Upper lobe of left lung (tissue), 4 donors: Measurements from ENCODE around the gene DDR2.

Experiments
- CTCF ChIP-seq, 6 experiments: fragments of 450-650 bp in 4 of 6; fragments of 200-600 bp in 2 of 6; sonication (generic) in 2 of 6; IDR thresholded peaks; one replicate each; pipeline ENCODE4 v1.5.1; 2016 to 2019; ENCODE audit warnings: antibody characterized with exemption in 6 of 6
- POLR2A ChIP-seq, 4 donors: fragments of 450-650 bp; IDR thresholded peaks; one replicate each; pipeline ENCODE4 v1.5.1; 2016 to 2017; ENCODE audit warnings: antibody characterized with exemption in 4 of 4, mild to moderate bottlenecking in 2 of 4
- POLR2AphosphoS5 ChIP-seq, 2 donors: sonication (generic); formaldehyde crosslinking; IDR thresholded peaks; one replicate each; pipeline ENCODE4 v1.5.1; 2017; ENCODE audit warnings: antibody characterized with exemption in 2 of 2

- no peak for TF ChIP-seq CTCF (IDR thresholded peaks at IDR 0.05)
- TF ChIP-seq POLR2A (IDR thresholded peaks at IDR 0.05): no peak
- no peak for TF ChIP-seq POLR2AphosphoS5 (IDR thresholded peaks at IDR 0.05)
Observed at GRCh38 chr1:162682013-162682419, 49.8 kb downstream of the DDR2 start.
